Activated T-cell treated with anti-CD3 and anti-CD28 coated beads, Interleukin-2, amount 50 U/mL, for 24 hours (primary cell): ENCODE results near the gene INTS14.
"Not testable (repeated sequence)": the region's sequence is repeated elsewhere in the genome, so short reads cannot be mapped to it uniquely, and the experiment has no call there.

Experiments
- DNase-seq: peaks from one replicate; pipeline ENCODE4 v3.0.0-alpha.2; 2020
- H3K27ac Mint-ChIP-seq: 2 replicates; pipeline ENCODE4 v1.8.0; 2020; ENCODE audit warnings: mild to moderate bottlenecking, mixed read lengths
- H3K27me3 Mint-ChIP-seq: 2 replicates; pipeline ENCODE4 v1.8.0; 2020; ENCODE audit warnings: mixed read lengths
- H3K36me3 Mint-ChIP-seq: 2 replicates; pipeline ENCODE4 v1.8.0; 2020; ENCODE audit warnings: low read depth, mixed read lengths
- H3K4me1 Mint-ChIP-seq: 2 replicates; pipeline ENCODE4 v1.8.0; 2020; ENCODE audit warnings: low read depth, mixed read lengths
- H3K4me3 Mint-ChIP-seq: 2 replicates; pipeline ENCODE4 v1.8.0; 2020; ENCODE audit warnings: mild to moderate bottlenecking, moderate library complexity, mixed read lengths
- H3K9me3 Mint-ChIP-seq: 2 replicates; pipeline ENCODE4 v1.8.0; 2020; ENCODE audit warnings: mixed read lengths

INTS14 gene

GRCh38 chr15:65618560-65619109 lies 7.7 kb upstream of the INTS14 start:
- no peak overlapping the region for H3K4me3 Mint-ChIP-seq
- H3K36me3 Mint-ChIP-seq, result no peaks in the 10 kb centered on the region
- H3K9me3 Mint-ChIP-seq, result no peaks in the 10 kb centered on the region
- no peak for DNase-seq
- no peaks in the 10 kb centered on the region for H3K27me3 Mint-ChIP-seq
- no peak overlapping the region for H3K27ac Mint-ChIP-seq
- H3K4me1 Mint-ChIP-seq, result peaks cover 1% of the 10 kb centered on the region

DNA sequence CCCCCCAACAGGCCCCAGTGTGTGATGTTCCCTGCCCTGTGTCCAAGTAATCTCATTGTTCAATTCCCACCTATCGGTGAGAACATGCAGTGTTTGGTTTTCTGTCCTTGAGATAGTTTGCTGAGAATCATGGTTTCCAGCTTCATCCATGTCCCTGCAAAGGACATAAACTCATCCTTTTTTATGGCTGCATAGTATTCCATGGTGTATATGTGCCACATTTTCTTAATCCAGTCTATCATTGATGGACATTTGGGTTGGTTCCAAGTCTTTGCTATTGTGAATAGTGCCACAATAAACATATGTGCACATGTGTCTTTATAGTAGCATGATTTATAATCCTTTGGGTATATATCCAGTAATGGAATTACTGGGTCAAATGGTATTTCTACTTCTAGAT lies 5.0 kb upstream of the INTS14 start:
- H3K27ac Mint-ChIP-seq, H3K36me3 Mint-ChIP-seq, H3K27me3 Mint-ChIP-seq, DNase-seq, H3K9me3 Mint-ChIP-seq, H3K4me3 Mint-ChIP-seq: not testable (repeated sequence)
- peaks cover 19% of the 10 kb centered on the region for H3K4me1 Mint-ChIP-seq

- no peak overlapping the region for H3K4me3 Mint-ChIP-seq
- no peak overlapping the region for H3K27ac Mint-ChIP-seq
- no peak for DNase-seq
Measured at GRCh38 chr15:65612949-65613744, 2.2 kb upstream of the INTS14 start.

DNA sequence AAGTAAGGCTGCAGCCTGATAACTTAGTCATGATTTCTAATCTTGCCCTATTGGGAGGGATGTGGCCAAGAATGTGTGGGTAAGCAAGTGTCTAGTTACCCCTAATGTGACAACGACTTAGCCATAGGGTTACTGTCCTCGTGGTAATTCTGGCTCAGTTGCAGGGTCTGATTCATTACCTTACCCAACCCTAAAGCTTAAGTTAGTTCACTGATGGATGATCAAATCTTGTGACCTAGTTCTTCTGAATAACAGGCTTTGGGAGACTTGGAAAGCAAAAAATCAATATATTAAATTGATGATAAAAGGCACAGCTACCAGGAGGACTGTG lies 1.6 kb upstream of the INTS14 start:
- DNase-seq, result no peak
- Mint-ChIP-seq H3K27ac (peak overlapping the region; percentile 95), H3K9me3 (no peaks in the 10 kb centered on the region), H3K4me3 (peak overlapping the region; percentile 88), H3K27me3 (no peaks in the 10 kb centered on the region), H3K4me1 (peaks cover 39% of the 10 kb centered on the region), H3K36me3 (peaks cover 22% of the 10 kb centered on the region)

More at GRCh38 chr15:65612949-65613744, 2.2 kb upstream of the INTS14 start:
- peaks cover 17% of the 10 kb centered on the region for H3K36me3 Mint-ChIP-seq
- H3K27me3 Mint-ChIP-seq, result no peaks in the 10 kb centered on the region
- H3K9me3 Mint-ChIP-seq, result no peaks in the 10 kb centered on the region
- H3K4me1 Mint-ChIP-seq, result peaks cover 34% of the 10 kb centered on the region

GRCh38 chr15:65611888-65612615 lies 1.1 kb upstream of the INTS14 start:
- H3K27ac Mint-ChIP-seq, result peak overlapping the region; percentile 95

GRCh38 chr15:65603559-65603958 lies 7.4 kb downstream of the INTS14 start:
- Mint-ChIP-seq H3K4me3 (no peak overlapping the region), H3K36me3 (peaks cover 81% of the 10 kb centered on the region), H3K4me1 (peaks cover 15% of the 10 kb centered on the region), H3K9me3 (no peaks in the 10 kb centered on the region), H3K27me3 (no peaks in the 10 kb centered on the region), H3K27ac (no peak overlapping the region)
- no peak for DNase-seq

More at GRCh38 chr15:65611888-65612615, 1.1 kb upstream of the INTS14 start:
- peak; percentile 35 for DNase-seq
- peak overlapping the region; percentile 88 for H3K4me3 Mint-ChIP-seq
- peaks cover 43% of the 10 kb centered on the region for H3K4me1 Mint-ChIP-seq
- H3K36me3 Mint-ChIP-seq, result peaks cover 26% of the 10 kb centered on the region
- no peaks in the 10 kb centered on the region for H3K27me3 Mint-ChIP-seq
- H3K9me3 Mint-ChIP-seq, result no peaks in the 10 kb centered on the region

DNA sequence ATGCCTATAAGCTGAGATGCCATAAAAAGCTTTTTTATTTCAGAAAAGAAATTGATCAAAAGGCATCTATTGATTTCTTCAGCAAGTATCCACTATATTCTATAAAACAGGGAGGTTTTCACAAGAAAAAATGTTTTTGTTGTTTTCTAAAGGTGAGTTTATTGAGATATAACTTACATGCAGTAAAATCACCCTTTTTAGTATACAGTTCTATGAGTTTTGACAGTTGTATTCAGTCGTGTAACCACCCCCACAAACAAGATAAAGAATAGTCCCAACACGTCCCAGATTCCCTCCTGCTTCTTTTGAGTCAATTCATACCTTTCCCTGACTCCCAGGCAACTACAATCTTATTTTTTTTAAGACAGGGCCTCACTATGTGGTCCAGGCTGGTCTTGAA lies 7.8 kb downstream of the INTS14 start:
- no peak overlapping the region for H3K27ac Mint-ChIP-seq
- no peaks in the 10 kb centered on the region for H3K9me3 Mint-ChIP-seq
- peaks cover 84% of the 10 kb centered on the region for H3K36me3 Mint-ChIP-seq
- H3K4me1 Mint-ChIP-seq, result peaks cover 13% of the 10 kb centered on the region
- H3K27me3 Mint-ChIP-seq, result no peaks in the 10 kb centered on the region
- DNase-seq, result no peak
- H3K4me3 Mint-ChIP-seq, result no peak overlapping the region

DNA sequence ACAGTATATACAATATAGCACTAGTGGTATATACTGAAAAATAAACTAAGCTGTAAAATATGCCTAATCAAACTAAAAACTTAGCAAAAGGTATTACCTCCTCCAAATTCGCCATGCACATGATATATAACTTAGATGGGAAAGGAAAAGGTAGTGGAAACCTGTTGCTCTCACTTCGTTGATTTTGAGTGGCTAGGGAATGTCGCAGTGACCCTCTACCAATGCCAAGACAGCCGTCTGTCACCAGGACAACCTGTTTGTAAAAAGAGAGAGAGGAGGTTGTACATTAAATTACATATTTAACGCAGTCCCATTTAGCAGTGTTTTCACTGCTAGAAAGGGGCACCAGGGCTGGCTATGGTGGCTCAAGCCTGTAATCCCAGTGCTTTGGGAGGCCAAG lies 11.3 kb downstream of the INTS14 start:
- no peak for DNase-seq
- Mint-ChIP-seq H3K9me3 (no peaks in the 10 kb centered on the region), H3K4me1 (peaks cover 2% of the 10 kb centered on the region), H3K4me3 (no peak overlapping the region), H3K27me3 (no peaks in the 10 kb centered on the region), H3K27ac (peak overlapping the region; percentile 18), H3K36me3 (peaks cover 91% of the 10 kb centered on the region)

- no peaks in the 10 kb centered on the region for H3K27me3 Mint-ChIP-seq
- H3K9me3 Mint-ChIP-seq, result no peaks in the 10 kb centered on the region
- peaks cover 90% of the 10 kb centered on the region for H3K36me3 Mint-ChIP-seq
- DNase-seq, result no peak
- peak overlapping the region; percentile 59 for H3K27ac Mint-ChIP-seq
- peaks cover 2% of the 10 kb centered on the region for H3K4me1 Mint-ChIP-seq
- H3K4me3 Mint-ChIP-seq, result no peak overlapping the region
Measured at GRCh38 chr15:65598468-65598867, 12.5 kb downstream of the INTS14 start.

- no peak overlapping the region for H3K4me3 Mint-ChIP-seq
- no peak for DNase-seq
- H3K9me3 Mint-ChIP-seq, result no peaks in the 10 kb centered on the region
- H3K27ac Mint-ChIP-seq, result no peak overlapping the region
- peaks cover 2% of the 10 kb centered on the region for H3K4me1 Mint-ChIP-seq
- no peaks in the 10 kb centered on the region for H3K27me3 Mint-ChIP-seq
- peaks cover 93% of the 10 kb centered on the region for H3K36me3 Mint-ChIP-seq
Measured at GRCh38 chr15:65595960-65596359, 15.0 kb downstream of the INTS14 start.

DNA sequence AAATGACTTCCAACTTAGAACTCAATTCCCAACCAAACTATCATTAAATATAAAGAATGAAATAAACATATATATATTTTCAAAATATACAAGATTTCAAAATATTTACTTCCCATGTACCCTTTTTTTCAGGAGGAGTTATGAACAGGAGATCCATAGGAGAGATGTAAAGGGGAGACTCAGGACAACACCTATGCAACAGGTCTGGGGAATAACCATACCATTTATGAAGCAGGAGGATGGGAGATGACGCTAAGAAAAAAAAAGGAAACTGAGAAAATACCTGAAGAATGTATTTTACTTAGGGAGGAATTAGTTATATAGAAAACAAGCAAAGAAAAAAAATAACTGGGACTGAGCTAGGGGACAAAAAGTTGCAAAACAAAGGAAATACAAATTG lies 23.8 kb downstream of the INTS14 start:
- Mint-ChIP-seq H3K4me1 (peaks cover 26% of the 10 kb centered on the region), H3K4me3 (no peak overlapping the region), H3K27ac (no peak overlapping the region), H3K36me3 (peaks cover 85% of the 10 kb centered on the region), H3K27me3 (no peaks in the 10 kb centered on the region), H3K9me3 (no peaks in the 10 kb centered on the region)
- DNase-seq, result no peak

- peaks cover 26% of the 10 kb centered on the region for H3K4me1 Mint-ChIP-seq
- H3K27me3 Mint-ChIP-seq, result no peaks in the 10 kb centered on the region
- H3K9me3 Mint-ChIP-seq, result no peaks in the 10 kb centered on the region
- peaks cover 83% of the 10 kb centered on the region for H3K36me3 Mint-ChIP-seq
- H3K4me3 Mint-ChIP-seq, result no peak overlapping the region
- DNase-seq, result no peak
- peak overlapping the region; percentile 86 for H3K27ac Mint-ChIP-seq
Measured at GRCh38 chr15:65584241-65584640, 26.7 kb downstream of the INTS14 start.

DNA sequence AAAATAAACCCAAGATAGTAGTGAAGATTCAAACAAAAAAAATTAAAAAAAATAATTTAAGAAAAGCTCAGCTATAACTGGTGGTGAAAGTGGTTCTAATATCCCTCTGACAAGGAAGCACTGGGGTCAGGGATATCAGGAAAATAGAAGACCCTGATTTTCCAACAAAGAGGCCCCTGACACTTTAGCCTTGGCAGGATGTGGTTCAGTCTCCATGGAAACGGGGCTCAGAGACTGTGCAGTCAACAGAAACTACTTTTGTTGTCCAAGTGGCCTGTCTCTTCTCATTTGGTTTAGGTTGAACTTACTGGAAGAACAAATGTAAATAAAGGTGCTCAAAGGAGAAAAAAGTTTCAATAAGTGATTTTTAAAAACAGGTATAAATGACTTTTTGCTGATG lies 27.2 kb downstream of the INTS14 start:
- H3K9me3 Mint-ChIP-seq, result no peaks in the 10 kb centered on the region
- peaks cover 83% of the 10 kb centered on the region for H3K36me3 Mint-ChIP-seq
- no peak for DNase-seq
- no peaks in the 10 kb centered on the region for H3K27me3 Mint-ChIP-seq
- peaks cover 26% of the 10 kb centered on the region for H3K4me1 Mint-ChIP-seq
- peak overlapping the region; percentile 86 for H3K27ac Mint-ChIP-seq
- no peak overlapping the region for H3K4me3 Mint-ChIP-seq

GRCh38 chr15:65580287-65580686 lies 30.6 kb downstream of the INTS14 start:
- no peaks in the 10 kb centered on the region for H3K9me3 Mint-ChIP-seq
- no peak for DNase-seq
- H3K27ac Mint-ChIP-seq, result peak overlapping the region; percentile 78
- H3K36me3 Mint-ChIP-seq, result peaks cover 91% of the 10 kb centered on the region
- H3K27me3 Mint-ChIP-seq, result no peaks in the 10 kb centered on the region
- H3K4me1 Mint-ChIP-seq, result peaks cover 20% of the 10 kb centered on the region
- H3K4me3 Mint-ChIP-seq, result no peak overlapping the region

DNA sequence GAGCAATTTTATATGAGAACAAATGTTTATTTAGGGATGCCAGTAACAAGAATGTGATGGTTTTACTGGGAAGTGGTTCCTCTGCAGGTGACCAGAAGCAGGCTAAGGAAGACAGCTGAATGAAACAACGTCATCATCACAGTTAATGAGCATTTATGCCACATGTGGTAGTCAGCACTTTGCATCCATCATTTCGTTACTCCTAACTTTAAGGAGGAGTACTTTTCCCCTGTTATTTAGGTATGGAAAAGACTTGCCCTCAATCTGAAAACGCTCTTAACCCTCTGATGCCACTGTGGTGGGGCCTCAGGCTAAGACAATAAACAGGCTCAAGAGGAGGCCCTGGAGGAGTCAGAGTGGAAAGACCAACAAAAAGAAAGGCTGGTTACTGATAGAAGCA lies 31.2 kb downstream of the INTS14 start:
- Mint-ChIP-seq H3K27ac (peak overlapping the region; percentile 76), H3K9me3 (no peaks in the 10 kb centered on the region), H3K4me3 (no peak overlapping the region), H3K36me3 (peaks cover 95% of the 10 kb centered on the region), H3K27me3 (no peaks in the 10 kb centered on the region), H3K4me1 (peaks cover 18% of the 10 kb centered on the region)
- no peak for DNase-seq
